Measurements from ENCODE around the gene TYROBP.
A peak's percentile ranks its signal among the peaks of the same experiment; 100 is the strongest.
"Not testable (repeated sequence)": the region's sequence is repeated elsewhere in the genome, so short reads cannot be mapped to it uniquely, and the experiment has no call there.

The TYROBP gene

DNA sequence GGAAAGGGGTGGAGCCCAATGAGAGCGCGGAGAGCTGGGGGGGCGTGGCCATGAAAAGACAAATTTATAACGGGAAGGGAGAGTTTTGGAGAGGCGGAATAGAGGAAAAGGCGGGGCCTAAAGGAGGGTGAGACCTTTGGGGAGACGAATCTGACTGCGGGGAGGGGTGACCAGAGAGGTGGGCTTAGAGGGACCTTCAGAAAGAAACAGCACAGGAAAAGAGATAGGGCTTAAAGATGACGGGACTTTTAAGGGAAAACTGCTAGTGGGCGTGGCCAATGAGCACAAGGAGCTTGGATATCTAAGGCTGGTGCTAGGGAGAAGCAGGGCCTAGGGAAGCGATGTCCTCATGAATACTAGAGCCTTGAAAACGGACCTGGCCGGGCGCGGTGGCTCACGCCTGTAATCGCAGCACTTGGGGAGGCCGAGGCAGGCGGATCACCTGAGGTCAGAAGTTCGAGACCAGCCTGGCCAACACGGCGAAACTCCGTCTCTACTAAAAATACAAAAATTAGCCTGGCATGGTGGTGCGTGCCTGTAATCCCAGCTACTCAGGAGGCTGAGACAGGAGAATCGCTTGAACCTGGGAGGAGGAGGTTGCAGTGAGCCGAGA, 37.9 kb downstream of the TYROBP start:
- DNase-seq (ENCODE audit: low read depth in 2 of 2) = not testable (repeated sequence)

DNA sequence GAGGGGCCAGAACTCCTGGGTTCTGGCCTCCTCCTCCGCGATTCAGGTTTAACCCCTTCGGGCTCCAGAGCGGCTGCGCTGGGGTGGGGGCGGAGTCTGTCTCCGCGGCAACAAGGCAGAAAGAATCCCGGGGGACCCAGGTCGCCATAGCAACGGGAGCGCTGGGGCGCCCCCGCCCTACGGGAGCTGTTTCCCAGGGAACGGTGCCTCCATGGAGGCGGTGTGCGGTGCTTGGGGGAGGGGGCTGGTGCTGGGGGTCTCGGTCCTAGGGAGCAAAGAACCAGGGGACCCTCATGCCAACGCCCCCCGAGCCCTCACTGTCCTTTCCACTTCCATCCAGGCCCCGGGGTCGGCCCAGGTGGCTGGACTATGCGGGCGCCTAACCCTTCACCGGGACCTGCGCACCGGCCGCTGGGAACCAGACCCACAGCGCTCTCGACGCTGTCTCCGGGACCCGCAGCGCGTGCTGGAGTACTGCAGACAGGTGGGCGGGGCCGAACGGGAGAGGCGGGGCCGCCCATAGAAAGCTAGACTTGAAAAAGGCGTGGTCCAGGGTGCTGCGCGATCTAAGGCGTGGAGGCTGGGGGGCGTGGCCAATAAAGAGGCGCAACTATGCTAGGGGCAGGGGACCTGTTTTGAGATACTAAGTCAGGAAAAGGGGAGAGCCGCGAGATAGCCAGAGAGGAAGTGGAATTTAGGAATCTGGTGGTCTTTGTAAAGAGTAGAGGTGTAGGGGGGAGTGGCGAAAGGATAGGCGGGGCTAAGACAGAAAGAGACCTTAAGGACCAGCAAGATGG, 38.6 kb downstream of the TYROBP start:
- DNase-seq (ENCODE audit: low read depth in 2 of 2) = peak in 1 of 2 donors; percentile 43

DNA sequence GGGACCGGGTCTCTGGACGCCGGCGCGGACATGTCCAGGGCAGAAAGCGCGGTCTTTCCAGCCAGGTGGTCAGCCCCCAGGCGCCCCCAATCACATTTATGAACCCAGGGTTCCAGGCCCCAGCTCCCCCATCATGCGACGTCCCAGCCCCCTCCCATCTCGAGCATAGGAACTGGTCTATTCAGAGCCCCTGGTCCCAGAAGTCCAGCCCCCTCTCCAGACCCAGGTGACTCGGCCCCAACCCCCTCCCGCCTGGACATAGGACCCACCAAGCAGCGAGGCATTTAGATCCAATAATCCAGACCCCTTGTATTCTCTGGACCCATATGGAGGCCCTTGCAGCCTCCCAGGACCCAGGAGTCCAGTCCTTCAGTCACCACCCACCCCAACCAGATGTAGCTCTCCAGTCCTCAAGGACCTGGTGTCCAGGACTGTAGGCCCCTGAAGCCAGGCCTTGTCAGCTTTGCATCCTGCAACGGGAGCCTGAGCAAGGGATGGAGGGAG, 39.2 kb downstream of the TYROBP start:
- no peak for DNase-seq (ENCODE audit: low read depth in 2 of 2)

DNA sequence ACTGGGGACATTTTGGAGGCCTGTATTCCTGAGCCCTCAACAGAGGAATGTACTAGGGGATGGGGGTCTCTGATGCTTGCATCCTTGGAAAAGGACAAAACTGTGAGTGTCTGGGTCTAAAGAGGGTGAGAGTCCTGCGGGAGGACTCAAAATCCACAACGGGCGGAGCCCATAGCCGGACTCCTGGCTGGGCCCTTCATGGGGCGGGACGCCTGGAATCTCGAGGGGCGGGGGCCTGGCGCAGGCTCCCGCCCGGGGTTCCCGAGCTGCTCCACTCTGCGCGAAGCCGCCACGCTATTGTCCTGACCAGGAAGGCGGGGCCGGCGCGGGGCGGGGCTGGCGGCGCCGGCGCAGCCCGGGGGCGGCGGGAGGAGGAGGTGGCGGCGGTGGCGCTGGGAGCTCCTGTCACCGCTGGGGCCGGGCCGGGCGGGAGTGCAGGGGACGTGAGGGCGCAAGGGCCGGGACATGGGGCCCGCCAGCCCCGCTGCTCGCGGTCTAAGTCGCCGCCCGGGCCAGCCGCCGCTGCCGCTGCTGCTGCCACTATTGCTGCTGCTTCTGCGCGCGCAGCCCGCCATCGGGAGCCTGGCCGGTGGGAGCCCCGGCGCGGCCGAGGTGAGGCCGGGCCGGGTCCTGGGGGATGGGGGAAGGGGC, 39.8 kb downstream of the TYROBP start, which contains the start of gene APLP1:
Gene APLP1 (plus strand): TSS at position 403 of the 651 bp plus-strand sequence. CDS start 63 bp downstream, at position 466.
- DNase-seq (ENCODE audit: low read depth in 2 of 2) = peak in 1 of 2 donors; percentile 48

DNA sequence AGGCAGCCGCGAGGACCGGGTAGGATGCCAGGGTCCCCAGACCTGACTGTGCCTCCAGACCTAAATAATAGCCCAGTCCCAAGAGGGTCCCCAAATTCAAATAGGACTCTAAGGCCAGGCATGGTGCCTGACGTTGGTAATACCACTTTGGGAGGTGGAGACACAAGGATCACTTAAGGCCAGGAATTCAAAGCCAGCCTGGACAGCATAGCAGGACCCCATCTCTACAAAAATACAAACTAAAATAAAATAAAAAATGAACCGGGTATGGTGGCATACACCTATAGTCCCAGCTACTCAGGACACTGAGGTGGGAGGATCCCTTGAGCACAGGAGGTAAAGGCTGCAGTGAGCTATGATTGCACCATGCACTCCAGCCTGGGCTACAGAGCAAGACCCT, 45.1 kb downstream of the TYROBP start:
- no peak for DNase-seq (ENCODE audit: low read depth in 2 of 2)

DNA sequence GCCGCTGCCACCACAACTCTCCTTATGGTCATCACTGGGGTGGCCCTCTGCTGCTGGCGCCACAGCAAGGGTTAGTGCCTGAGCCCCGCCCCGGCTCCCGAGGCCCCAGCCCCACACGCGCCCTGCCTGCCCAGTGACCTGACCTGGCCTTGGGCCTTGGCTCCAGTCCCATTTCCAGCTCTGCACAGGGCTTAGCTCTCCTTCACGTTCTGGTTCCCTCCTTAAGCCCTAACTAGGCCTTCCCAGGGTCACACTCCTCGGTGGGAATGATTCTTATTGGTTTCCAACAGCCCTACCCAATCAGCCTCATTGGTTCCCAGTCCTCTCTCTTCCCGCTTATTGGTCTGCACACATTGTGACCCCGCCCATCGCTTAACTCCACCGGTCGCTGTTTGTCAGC, 45.6 kb downstream of the TYROBP start:
- DNase-seq (ENCODE audit: low read depth in 2 of 2) = no peak

DNA sequence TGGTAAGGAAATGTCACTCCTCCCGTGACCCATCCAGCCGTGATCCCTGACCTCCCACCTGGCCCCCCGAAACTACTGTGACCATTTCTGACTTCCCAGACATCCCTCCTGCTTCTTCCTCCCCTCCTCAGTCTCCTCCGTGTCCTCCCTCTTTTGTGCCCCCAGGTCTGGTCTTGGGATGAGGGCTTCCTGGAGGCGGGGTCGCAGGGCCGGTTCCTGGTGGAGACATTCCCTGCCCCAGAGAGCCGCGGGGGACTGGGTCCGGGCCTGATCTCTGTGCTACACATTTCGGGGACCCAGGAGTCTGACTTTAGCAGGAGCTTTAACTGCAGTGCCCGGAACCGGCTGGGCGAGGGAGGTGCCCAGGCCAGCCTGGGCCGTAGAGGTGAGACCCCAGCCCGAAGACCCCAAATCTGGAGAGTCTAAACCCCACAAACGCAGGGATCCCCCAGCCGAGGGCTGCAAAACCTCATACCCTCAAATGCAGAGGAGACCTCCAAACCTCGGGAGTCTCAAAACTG, 46.4 kb downstream of the TYROBP start:
- no peak for DNase-seq (ENCODE audit: low read depth in 2 of 2)

DNA sequence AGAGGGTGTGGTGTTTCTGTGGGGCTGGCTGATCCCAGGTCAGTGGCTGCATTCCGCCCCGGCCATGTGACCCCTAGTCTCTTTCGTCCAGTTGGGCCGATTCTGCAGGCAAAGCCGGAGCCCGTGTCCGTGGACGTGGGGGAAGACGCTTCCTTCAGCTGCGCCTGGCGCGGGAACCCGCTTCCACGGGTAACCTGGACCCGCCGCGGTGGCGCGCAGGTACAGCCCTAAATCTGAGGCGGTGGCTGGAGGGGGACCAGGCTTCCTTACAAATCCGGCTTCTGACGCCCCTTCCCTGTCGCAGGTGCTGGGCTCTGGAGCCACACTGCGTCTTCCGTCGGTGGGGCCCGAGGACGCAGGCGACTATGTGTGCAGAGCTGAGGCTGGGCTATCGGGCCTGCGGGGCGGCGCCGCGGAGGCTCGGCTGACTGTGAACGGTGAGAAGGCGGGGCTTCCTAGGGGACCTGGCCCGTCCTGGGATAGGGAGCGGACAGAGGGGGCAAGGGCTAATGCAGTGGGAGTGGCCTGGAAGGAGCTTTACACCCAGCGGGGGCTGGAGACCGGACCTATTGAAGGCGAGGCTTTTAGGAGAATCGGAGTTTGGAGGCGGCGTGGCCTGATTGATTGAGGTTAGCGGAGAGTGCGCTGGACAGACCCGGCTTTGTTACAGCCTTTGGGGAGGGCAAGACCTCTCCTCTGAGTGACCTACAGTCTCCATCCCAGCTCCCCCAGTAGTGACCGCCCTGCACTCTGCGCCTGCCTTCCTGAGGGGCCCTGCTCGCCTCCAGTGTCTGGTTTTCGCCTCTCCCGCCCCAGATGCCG, 47.1 kb downstream of the TYROBP start:
- no peak for DNase-seq (ENCODE audit: low read depth in 2 of 2)

DNA sequence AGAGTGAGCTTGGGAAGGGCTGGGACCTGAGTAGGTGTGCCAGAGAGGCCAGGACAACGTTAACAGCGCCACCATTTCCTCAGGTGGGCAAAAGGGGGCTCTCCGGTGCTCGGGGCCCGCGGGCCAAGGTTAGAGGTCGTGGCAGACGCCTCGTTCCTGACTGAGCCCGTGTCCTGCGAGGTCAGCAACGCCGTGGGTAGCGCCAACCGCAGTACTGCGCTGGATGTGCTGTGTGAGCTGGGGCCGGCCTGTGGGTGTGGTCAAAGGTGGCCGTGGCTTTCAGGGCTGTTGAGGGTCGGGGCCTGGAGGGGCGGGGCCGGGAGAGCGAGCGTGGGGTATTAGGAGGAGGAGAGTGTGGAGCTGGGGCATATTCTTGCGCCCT, 47.7 kb downstream of the TYROBP start:
- no peak for DNase-seq (ENCODE audit: low read depth in 2 of 2)

DNA sequence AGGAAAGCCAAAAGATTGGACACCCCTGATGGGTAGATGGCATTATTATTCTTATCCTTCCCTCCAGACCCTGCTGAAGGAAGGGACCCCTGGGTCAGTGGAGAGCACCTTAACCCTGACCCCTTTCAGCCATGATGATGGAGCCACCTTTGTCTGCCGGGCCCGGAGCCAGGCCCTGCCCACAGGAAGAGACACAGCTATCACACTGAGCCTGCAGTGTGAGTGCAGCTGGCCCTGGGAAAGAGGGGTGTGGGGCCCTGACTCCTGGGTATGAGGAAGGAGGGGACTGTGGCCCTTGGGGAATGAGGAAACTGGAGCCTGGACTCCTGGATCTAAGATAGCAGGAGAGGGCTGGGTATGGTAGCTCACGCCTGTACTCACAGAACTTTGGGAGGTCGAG, 48.7 kb downstream of the TYROBP start:
- no peak for DNase-seq (ENCODE audit: low read depth in 2 of 2)

DNA sequence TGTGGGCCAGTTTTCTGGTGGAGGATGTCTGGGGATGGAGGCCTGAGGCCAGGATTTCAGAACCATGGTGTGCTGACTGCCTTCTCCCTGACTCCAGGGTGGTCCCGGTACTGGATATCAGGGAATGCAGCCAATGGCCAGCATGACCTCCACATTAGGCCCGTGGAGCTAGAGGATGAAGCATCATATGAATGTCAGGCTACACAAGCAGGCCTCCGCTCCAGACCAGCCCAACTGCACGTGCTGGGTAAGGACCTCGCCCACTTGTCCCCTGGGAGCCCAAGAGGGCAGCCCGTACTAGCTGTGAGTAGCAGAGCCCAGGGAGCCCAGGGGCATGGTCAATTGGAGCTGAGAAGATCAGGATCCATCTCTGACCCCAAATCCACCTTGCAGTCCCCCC, 49.8 kb downstream of the TYROBP start:
- DNase-seq (ENCODE audit: low read depth in 2 of 2) = no peak

DNA sequence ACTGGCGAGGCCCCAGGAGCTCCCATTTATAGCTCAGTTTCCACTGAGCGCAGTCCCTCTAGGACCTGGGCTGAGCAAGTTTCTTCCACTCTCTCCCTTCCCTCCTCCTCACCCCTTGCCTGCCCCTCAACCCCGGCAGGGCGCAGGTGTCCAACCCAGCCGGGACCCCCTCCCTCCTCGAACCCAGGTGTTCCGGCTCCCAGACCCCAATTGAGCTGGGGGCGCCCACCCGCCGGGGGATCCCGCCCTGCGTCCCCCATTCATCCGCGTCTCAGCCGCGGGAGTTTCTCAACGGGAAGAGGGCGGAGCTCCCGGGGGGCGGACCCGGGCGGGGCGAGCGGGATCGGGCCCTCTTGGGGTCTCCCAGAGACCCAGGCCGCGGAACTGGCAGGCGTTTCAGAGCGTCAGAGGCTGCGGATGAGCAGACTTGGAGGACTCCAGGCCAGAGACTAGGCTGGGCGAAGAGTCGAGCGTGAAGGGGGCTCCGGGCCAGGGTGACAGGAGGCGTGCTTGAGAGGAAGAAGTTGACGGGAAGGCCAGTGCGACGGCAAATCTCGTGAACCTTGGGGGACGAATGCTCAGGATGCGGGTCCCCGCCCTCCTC, 51.4 kb downstream of the TYROBP start, which contains the start of gene KIRREL2:
Gene KIRREL2 (plus strand): TSS at position 366 of the 604 bp plus-strand sequence. CDS start 209 bp downstream, at position 575.
- no peak for DNase-seq (ENCODE audit: low read depth in 2 of 2)
